Left colon (tissue), 2 donors: ENCODE measurements around the gene AOC3. TPM values are rescaled to one million over a fixed set of nuclear protein-coding genes. Genes with fewer than 3 reads are reported as not detected.
"Not testable (repeated sequence)": the region's sequence is repeated elsewhere in the genome, so short reads cannot be mapped to it uniquely, and the experiment has no call there.

Experiments used
- ATAC-seq: fragments of 200-7000 bp; cut with Tn5 transposase; one replicate; pipeline ENCODE4 v1.9.1; 2020; ENCODE audit warnings: mild to moderate bottlenecking, moderate library complexity
- DNase-seq, 2 donors: peaks; one replicate each; pipeline ENCODE4 v3.0.0-alpha.2; 2020
- intact Hi-C, 2 donors: fragments of 100-400 bp; cut with DNase I in 1 of 2; cut with micrococcal nuclease in 1 of 2; formaldehyde crosslinking; loops; one replicate each; pipeline versions ENCODE4 v1.11.2 to v1.14.0; 2022; cut with DNase I, micrococcal nuclease
- total RNA-seq, 2 donors: library from RNA; stranded (reverse); fragmentation: NEBNext Ultra II Directional; extraction: Animal tissue kit (Norgen Biotek cat#: 25700); gene quantifications; one replicate each; pipeline ENCODE4 v1.2.1, GENCODE V29; 2021
- donor health status: DM: no; HTN: no; CAD: no.
- donor health status: DM: yes; HTN: yes; CAD: no.

AOC3 gene
- total RNA-seq, 2 donors from 2014 or later: 5.6 to 27.1 TPM

DNA sequence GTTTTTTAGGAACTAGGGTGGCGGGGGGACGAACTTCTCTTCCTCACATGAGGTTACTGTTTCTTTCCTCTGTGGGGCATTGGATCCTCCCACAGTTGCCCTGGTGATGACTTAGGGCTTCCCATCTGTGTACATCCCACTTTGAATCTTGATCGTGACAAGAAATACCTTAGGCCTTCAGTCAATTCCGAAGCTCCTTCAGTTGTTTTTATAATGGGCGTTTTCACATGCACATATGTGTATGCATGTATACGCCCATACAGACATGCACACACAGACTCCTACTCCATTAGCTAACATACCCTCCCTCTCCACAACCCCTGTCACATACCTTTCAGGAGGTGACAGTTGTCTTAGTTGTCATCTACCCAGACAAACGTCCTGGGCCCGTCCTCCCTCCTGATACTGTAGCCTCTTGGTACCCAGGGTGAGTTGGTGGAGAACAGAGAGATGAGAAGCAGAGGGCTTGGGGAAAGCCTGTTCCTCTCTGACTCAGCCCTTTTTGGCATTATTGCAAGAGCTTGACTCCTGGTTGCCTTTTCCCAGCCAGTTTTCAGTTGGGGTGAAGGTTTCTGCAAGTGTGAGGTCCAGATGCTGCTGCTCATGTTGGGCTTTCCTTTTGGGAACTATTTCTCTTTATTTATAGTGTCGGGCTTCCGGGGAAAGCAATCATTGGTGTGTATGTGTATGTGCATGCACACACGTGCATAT is 8.9 kb upstream of the AOC3 start:
- ATAC-seq (no peak), DNase-seq (no peak)
- intact Hi-C loops: loop anchor here in 1 of 2 donors (5.0 kb wide), 1 partner anchor 85 kb away; no protein-coding TSS in a partner anchor

DNA sequence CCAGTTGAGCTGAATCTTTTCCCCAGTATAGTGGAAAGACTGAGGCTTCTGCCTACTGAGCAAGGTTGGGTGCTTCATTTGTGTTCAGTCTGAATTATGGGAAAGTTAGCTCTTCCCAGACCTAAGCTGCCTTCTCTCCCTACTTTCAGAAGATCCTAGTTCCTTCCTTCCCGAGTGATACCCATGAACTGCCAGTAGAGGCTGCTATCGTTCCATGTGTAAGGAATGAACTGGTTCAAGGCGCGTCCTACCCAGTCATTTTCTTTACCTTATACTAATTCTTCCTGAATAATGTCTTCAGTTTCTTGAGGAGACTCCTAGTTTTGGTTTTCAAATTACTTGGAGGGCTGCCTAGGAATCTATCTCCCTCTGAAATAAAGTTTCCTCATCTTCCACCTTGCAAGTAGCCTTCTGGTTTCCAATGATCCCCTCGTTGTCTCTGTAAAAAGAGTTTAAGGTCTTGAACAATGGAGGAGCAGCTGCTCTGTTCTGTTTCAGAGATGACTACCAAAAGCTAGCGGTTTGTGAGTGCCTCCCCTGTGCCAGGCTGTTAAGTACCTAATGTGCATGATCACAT is 7.6 kb upstream of the AOC3 start:
- intact Hi-C loops: loop anchor here in 1 of 2 donors (5.0 kb wide), 1 partner anchor 84 kb away; no protein-coding TSS in a partner anchor
- DNase-seq (no peak), ATAC-seq (peak; percentile 86)

DNA sequence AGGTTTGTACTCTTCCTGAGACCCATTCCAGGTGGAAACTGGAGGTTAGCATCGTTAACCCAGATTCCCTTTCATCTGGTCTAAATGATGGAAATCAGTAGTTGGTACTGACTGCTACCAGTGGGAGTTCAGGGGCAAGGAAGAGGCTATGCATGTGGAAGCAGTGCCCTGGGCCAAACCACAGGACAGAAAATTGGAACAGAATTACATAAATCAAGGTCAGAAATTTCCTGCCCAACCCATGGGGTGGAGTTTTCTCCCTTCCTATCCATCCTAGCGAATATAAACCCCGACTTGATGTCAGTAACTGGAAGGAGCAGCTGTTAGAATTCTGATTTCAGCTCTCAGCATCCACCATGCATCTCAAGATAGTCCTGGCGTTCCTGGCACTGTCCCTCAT is 6.7 kb upstream of the AOC3 start, which contains the start of gene AOC2:
Gene AOC2 (plus strand): TSS at position 310 of the 400 bp plus-strand sequence. CDS start 47 bp downstream, at position 357.
- intact Hi-C loops: loop anchor here in 1 of 2 donors (5.0 kb wide), 1 partner anchor 83 kb away; no protein-coding TSS in a partner anchor
- DNase-seq (no peak), ATAC-seq (no peak)

DNA sequence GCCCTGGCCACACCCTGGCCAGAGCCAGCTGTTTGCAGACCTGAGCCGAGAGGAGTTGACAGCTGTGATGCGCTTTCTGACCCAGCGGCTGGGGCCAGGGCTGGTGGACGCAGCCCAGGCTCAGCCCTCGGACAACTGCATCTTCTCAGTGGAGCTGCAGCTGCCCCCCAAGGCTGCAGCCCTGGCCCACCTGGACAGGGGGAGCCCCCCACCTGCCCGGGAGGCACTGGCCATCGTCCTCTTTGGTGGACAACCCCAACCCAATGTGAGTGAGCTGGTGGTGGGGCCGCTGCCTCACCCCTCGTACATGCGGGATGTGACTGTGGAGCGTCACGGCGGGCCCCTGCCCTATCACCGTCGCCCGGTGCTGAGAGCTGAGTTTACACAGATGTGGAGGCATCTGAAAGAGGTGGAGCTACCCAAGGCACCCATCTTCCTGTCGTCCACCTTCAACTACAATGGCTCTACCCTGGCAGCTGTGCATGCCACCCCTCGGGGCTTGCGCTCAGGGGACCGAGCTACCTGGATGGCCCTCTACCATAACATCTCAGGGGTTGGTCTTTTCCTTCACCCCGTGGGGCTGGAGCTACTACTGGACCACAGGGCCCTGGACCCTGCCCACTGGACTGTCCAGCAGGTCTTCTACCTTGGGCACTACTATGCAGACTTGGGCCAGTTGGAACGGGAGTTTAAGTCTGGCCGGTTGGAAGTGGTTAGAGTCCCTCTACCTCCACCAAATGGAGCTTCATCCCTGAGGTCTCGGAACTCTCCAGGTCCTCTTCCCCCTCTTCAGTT is 6.0 kb upstream of the AOC3 start:
- ATAC-seq: no peak
- intact Hi-C loops: loop anchor here (5.0 kb wide), 2 partner anchors 82 to 92 kb away; no protein-coding TSS in a partner anchor
- no peak for DNase-seq

DNA sequence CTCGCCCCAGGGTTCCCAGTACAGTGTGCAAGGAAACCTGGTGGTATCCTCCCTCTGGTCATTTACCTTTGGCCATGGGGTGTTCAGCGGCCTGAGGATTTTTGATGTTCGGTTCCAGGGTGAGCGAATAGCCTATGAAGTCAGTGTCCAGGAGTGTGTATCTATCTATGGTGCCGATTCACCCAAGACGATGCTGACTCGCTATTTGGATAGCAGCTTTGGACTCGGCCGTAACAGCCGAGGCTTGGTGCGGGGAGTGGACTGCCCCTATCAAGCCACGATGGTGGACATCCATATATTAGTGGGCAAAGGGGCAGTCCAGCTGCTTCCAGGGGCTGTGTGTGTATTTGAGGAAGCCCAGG is 5.5 kb upstream of the AOC3 start:
- intact Hi-C loops: loop anchor here in 1 of 2 donors (5.0 kb wide), 1 partner anchor 92 kb away; no protein-coding TSS in a partner anchor

DNA sequence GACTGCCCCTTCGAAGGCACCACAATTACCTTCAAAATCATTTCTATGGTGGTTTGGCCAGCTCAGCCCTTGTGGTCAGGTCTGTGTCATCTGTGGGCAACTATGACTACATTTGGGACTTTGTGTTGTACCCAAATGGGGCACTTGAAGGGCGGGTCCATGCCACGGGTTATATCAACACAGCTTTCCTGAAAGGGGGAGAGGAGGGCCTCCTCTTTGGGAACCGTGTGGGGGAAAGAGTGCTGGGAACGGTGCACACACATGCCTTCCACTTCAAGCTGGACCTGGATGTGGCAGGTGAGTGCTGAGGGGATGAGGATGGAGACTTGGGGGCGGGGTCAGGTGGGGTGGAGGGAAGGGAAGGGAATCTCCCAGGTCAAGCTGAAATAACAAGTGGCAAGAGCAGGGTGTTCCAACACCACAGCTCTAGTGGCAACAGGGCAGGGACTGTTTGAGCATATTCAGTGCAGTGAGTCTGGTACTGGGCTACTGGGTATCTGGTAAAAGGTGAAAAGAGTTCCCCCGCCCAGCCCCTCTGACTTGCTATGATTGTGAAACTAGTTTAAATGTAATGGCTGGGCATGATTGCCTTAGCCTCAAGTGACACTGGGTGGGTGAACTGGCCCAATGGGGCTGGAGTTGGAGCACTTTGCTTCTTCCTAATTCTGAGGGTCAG is 4.9 kb upstream of the AOC3 start:
- DNase-seq (no peak), ATAC-seq (no peak)
- intact Hi-C loops: loop anchor here in 1 of 2 donors (5.0 kb wide), 1 partner anchor 91 kb away; no protein-coding TSS in a partner anchor

More for the DNA sequence above, 5.5 kb upstream of the AOC3 start:
- DNase-seq (no peak), ATAC-seq (no peak)

DNA sequence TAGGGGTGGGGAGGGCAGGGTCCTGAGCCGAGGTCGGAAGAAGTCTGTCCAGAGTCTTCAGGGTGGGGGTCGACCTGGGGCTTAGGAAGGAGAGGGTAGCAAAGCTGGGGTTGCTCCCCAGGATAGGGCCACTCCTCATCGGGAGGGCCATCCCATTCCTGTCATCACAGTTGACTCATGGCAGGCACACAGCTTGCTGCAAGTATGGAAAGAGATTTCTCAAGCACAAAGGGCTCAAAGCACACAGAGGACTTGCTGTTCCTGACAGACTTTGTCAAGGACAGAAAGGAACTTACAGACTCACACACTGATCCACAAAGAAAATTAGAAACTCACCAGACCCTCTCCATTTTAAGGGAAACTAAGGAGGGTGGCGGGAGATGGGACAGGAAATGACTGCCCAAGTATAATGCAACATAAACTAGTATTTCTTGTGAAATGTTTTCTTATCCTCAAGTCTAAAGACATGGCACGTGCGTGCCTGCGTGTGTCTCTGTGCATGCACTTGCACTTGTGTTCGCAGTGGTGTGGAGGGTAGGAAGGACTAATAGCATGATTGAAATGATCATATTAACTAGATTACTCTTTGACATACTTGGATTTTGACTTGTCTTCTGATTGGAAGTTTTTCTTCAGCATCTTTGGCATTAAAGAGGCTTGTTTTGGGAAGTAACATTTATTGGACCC is 4.3 kb upstream of the AOC3 start:
- no peak for ATAC-seq
- no peak for DNase-seq
- intact Hi-C loops: loop anchor here in 1 of 2 donors (5.0 kb wide), 1 partner anchor 91 kb away; no protein-coding TSS in a partner anchor

DNA sequence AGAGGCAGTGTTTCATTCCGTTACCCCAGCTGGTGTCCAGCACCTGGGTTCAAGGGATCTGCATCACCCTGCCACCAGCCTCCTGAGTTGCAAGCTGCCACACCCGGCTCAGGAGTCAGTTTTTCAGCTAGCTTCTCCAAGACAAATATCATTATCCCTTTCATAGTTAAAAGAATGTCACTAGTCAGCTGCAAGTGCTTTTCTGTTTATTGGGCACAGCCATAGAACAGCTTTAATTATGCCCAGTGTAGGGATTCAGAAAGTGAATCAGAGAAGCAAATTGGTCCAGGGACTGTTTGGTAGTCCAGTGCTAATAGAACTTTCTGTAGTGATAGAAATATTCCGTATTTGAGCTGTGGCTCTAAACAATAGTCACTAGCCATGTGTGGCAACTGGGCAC is 2.9 kb upstream of the AOC3 start:
- DNase-seq (no peak), ATAC-seq (no peak)
- intact Hi-C loops: loop anchor here in 1 of 2 donors (5.0 kb wide), 1 partner anchor 89 kb away; no protein-coding TSS in a partner anchor

DNA sequence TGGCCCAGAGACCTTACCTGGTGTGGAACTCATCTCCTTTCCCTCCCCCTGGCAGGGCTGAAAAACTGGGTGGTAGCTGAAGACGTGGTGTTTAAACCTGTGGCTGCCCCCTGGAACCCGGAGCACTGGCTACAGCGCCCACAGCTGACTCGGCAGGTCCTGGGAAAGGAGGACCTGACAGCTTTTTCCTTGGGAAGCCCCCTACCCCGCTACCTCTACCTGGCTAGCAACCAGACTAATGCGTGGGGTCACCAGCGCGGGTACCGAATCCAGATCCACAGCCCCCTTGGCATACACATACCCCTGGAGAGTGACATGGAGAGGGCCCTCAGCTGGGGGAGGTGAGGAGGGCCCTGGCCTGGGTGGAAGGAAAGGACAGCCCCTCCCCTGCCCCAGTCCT is 2.0 kb upstream of the AOC3 start:
- intact Hi-C loops: loop anchor here in 1 of 2 donors (5.0 kb wide), 1 partner anchor 88 kb away; no protein-coding TSS in a partner anchor
- DNase-seq (no peak), ATAC-seq (no peak)

DNA sequence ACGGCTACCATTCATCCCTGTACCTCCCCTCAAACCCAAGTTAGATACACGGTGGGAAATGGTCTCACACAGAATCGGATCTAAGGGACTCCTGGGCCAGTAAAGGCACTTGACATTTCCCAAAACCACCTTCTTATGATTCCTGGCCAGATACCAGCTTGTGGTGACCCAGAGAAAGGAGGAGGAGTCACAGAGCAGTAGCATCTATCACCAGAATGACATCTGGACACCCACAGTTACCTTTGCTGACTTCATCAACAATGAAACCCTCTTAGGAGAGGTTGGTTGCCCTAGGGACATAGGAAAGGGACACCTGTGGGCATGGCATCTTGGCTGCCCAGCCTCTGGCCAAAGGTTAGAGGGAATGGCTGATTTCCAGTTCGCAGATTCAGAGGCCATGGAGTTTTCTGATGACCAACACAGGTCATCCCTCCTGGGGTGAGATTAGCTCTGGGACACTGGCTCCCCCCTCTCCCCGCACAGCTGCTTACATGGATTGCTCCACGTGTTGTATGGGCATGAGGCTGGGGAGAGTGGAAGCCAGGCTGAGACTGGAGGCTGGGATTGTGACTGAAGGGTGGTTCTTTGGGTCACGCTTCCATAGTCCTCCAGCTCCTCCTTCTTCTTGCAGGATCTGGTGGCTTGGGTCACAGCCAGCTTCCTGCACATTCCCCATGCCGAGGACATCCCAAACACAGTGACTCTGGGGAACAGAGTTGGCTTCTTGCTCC is 1.4 kb upstream of the AOC3 start:
- DNase-seq (no peak), ATAC-seq (no peak)
- intact Hi-C loops: loop anchor here in 1 of 2 donors (5.0 kb wide), 1 partner anchor 88 kb away; no protein-coding TSS in a partner anchor

DNA sequence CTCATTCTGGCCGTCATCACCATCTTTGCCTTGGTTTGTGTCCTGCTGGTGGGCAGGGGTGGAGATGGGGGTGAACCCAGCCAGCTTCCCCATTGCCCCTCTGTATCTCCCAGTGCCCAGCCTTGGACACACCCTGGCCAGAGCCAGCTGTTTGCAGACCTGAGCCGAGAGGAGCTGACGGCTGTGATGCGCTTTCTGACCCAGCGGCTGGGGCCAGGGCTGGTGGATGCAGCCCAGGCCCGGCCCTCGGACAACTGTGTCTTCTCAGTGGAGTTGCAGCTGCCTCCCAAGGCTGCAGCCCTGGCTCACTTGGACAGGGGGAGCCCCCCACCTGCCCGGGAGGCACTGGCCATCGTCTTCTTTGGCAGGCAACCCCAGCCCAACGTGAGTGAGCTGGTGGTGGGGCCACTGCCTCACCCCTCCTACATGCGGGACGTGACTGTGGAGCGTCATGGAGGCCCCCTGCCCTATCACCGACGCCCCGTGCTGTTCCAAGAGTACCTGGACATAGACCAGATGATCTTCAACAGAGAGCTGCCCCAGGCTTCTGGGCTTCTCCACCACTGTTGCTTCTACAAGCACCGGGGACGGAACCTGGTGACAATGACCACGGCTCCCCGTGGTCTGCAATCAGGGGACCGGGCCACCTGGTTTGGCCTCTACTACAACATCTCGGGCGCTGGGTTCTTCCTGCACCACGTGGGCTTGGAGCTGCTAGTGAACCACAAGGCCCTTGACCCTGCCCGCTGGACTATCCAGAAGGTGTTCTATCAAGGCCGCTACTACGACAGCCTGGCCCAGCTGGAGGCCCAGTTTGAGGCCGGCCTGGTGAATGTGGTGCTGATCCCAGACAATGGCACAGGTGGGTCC is 607 bp downstream of the AOC3 start:
- DNase-seq, ATAC-seq, intact Hi-C loops: not testable (repeated sequence)

DNA sequence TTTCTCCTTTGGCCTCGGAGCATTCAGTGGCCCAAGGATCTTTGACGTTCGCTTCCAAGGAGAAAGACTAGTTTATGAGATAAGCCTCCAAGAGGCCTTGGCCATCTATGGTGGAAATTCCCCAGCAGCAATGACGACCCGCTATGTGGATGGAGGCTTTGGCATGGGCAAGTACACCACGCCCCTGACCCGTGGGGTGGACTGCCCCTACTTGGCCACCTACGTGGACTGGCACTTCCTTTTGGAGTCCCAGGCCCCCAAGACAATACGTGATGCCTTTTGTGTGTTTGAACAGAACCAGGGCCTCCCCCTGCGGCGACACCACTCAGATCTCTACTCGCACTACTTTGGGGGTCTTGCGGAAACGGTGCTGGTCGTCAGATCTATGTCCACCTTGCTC is 1.4 kb downstream of the AOC3 start:
- ATAC-seq: no peak
- DNase-seq: peak in 1 of 2 donors; percentile 41
- intact Hi-C loops: no loop called here

DNA sequence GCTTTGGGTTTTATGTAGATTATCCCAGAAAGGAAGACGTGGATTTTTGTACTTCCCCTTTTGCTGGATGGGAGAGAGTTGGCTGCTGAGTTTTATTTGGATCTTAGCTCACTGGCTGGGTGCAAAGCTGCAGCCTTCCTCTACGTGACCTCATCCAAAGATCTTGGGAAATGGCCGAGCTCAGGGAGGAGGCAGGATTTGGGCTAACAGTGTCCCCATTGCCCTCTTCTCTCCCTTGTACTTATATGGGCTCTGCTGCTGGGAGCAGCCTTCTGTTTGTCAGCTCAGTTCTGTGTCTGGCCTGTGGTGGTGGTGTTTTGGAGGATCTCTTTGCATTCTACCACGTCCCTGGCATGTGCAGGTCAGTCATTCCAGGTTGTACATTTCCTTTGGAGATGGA is 2.0 kb downstream of the AOC3 start:
- ATAC-seq (peak; percentile 22), DNase-seq (no peak)
- intact Hi-C loops: no loop called here

DNA sequence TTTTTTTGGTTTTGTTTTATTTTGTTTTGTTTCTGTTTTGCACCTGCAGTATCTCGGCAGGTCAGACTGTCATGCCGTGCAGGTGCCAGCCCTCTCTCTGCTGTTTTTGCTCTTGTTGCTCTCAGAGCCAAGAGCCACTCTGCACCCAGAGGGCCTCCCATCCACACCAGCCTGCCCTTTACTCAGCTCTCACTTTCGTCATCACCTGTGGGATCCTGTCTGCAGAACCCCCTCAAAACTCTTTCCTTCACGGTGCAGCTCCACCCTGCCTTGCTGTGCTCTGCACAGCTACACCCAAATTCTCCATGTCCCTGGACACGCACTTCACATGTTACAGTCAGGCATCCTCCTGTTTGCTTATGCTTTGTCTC is 2.6 kb downstream of the AOC3 start:
- DNase-seq (no peak), ATAC-seq (no peak)
- intact Hi-C loops: no loop called here

DNA sequence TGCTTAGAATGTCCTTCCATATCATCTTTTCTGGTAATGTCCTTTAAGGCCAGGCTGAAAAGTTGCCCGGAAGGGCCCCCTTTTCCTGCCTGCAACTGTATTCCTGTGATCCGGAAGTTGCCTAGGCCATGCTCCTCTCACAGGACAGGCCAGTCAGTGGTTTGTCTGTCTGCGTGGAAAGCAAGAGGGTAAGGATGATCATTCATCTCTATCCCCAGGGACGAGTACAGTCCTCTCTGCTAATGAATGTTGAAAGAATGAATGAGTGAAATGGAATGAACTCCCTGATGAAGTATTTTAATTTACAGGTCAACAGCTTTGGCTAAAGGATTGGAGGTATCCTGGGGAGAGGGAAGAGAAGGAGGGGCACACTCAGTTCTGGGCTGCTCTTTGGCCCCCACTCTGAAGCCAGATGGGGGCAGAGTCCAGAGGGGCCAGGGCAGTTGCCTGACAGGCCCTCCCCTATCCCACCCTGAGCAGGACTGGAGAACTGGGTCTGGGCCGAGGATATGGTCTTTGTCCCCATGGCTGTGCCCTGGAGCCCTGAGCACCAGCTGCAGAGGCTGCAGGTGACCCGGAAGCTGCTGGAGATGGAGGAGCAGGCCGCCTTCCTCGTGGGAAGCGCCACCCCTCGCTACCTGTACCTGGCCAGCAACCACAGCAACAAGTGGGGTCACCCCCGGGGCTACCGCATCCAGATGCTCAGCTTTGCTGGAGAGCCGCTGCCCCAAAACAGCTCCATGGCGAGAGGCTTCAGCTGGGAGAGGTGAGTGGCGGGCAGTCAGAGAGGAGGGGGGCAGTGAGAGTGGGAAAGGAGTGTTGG is 3.2 kb downstream of the AOC3 start:
- no peak for DNase-seq
- ATAC-seq: no peak
- intact Hi-C loops: no loop called here
